VCaP (cell line): ENCODE data around the gene FGD3.

Source experiments
- H3K27ac ChIP-seq: fragments of 450-650 bp; 2 replicates; pipeline ENCODE4 v1.5.1; 2017
- CTCF ChIP-seq: fragments of 450-650 bp; conservative IDR thresholded peaks from 2 replicates; pipeline ENCODE4 v1.5.1; 2017; ENCODE audit warnings: mild to moderate bottlenecking, moderate library complexity

The FGD3 gene

DNA sequence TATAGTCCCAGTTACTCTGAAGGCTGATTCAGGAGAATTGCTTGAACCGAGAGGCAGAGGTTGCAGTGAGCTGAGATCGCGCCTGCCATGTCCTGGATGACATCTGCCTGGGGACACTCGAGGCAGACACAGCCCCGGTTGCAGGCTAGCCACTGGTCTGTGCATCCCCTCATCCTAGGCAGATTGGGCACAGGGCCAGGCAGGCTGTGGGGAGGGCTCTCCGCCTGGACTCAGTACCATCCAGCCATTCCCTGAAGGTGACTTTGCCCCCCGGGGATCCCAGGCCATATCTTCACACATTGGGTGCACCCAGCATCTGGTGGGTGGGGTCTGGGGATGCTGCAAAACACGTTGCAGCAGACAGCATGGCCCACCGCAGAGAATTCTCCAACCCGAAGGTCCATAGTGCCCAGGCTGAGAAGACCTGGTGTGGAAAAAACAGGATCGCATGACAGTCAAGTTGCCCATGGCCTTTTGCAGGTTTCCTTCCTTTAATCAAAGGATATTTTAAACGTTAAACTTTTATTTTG, 60.3 kb downstream of the FGD3 start:
- no peak for TF ChIP-seq CTCF
- no peak overlapping the region for H3K27ac ChIP-seq

DNA sequence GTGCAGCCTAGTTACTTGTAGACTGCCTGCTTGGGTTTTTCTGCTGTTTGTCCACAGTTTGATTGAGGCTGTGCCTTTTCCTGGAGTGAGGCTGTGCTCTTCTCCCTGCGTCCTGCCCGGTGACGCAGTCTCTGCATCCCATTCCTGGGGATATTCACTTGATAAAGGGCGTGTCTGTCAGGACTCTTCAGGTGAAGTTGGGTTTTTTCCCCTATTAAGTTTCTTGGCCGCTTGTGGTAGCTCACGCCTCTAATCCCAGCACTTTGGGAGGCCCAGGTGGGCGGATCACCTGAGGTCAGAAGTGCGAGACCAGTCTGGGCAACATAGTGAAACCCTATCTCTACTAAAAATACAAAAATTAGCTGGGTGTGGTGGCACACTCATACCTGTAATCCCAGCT, 61.1 kb downstream of the FGD3 start:
- no peak overlapping the region for H3K27ac ChIP-seq
- TF ChIP-seq CTCF: no peak

GRCh38 chr9:93009337-93010015, 62.2 kb downstream of the FGD3 start:
- TF ChIP-seq CTCF: no peak
- no peak overlapping the region for H3K27ac ChIP-seq

- no peak for TF ChIP-seq CTCF
- no peak overlapping the region for H3K27ac ChIP-seq
Observed at GRCh38 chr9:93010056-93010455, 62.7 kb downstream of the FGD3 start.

DNA sequence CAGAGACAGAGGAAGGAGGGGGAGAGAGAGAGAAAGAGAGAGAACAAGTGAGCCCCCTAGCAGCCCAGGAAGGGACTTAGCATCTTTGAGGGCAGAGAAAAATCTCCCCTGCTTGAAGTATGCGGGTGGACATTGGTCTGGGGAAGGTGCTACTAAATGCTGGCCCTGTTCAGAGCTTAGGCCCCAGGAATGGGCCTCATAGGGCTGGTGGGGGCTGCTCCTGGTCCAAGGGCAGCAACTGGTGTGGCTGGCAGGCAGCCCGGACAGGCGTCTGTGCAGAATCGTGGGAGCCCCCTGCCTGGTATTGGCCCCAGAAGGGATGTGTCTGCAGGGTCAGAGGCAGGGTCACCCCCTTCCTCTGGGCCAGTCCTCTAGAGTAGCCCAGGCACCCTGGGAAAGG, 63.4 kb downstream of the FGD3 start:
- no peak overlapping the region for H3K27ac ChIP-seq
- TF ChIP-seq CTCF: no peak

- H3K27ac ChIP-seq: no peak overlapping the region
- no peak for TF ChIP-seq CTCF
Observed at GRCh38 chr9:93011114-93011513, 63.8 kb downstream of the FGD3 start.

DNA sequence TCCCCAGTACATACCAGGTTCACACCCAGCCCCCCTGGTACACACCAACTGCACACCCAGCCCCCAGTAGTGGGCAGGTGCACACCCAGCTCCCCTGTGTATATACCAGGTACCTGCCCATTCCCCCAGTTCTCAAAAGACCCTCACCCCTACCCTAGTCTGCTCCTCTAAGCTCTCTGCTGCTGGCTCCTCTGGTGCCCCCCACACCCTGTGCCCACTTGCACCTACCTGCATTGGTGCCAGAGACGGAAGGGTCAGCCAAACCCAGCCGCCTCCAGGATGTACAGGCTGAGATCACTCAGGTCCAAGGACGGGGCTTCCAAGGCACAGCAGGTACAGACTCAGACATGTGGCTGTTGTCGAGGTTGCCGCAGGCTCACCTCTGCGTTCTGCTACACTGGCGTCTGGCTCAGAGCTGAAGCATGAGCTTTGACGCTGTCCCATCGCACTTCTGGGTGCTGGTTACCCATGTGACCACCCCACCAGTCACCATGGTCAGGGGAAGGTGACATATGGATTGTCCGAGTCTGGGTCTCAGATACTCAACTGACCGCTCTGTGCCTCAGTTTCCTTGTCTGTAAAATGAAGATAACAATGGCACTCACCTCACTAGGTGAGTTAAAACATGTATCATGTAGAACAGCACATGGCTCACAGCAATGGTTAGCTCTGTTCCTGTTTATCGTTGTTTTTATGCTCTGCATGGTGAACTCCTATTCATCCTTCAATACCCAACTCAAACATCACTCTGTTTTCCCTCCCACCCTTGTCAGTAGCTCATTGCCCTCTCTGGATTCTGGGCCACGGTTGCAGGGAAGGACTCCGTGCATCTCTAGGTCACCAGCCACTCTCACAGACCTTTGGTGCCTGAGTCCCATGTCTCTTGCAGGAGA, 65.9 kb downstream of the FGD3 start:
- H3K27ac ChIP-seq: no peak overlapping the region
- no peak for TF ChIP-seq CTCF
